K562 (cell line): Measurements from ENCODE around the gene CLDN1.

Experiments used
- NFE2L1 ChIP-seq: fragments of 450-650 bp; IDR thresholded peaks from 2 replicates; pipeline ENCODE4 v1.6.1; 2016; ENCODE audit warnings: missing genetic modification characterization, low read depth, mild to moderate bottlenecking, missing compliant biosample characterization, moderate library complexity, borderline replicate concordance
- ZNF212 ChIP-seq: fragments of 450-650 bp; formaldehyde crosslinking; IDR thresholded peaks from 2 replicates; pipeline ENCODE4 v1.4.0; 2020; ENCODE audit warnings: mild to moderate bottlenecking
- TF ChIP-seq, protein P1 (sequence below): fragments of 450-650 bp; IDR thresholded peaks from 2 replicates; pipeline ENCODE4 v1.6.1; 2017; ENCODE audit warnings: antibody characterized with exemption
- TF ChIP-seq, protein P2 (sequence below), 3 experiments: IDR thresholded peaks in 2 of 3; conservative IDR thresholded peaks in 1 of 3; 2 replicates each; pipeline ENCODE4 v1.5.1; 2011 to 2012; ENCODE audit warnings: low read length in 3 of 3, mild to moderate bottlenecking in 3 of 3, control low read depth in 2 of 3, improper control_type of control experiment in 1 of 3, inconsistent platforms in 1 of 3, low read depth in 1 of 3, mixed read lengths in 1 of 3, moderate library complexity in 1 of 3; ENCODE audit not compliant: insufficient read depth in 2 of 3

DNA sequence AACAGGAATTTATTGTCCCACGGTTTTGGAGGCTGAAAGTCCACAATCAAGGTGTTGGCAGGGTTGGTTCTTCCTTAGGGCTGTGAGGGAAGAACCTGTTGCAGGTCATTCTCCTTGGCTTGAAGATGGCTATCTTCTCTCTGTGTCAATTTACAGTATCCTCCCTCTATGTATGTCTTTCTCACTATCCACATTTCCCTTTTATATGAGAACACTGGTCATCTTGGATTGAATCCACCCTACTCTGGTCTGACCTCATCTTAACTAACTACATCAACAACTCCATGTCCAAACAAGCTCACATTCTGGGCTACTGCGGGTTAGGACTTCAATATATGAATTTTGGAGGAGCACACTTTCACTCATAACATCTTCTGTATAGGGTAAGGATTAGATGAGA lies 61.9 kb downstream of the CLDN1 start:
- no peak for TF ChIP-seq ZNF212 (CRISPR knock-in tag)
- TF ChIP-seq NFE2L1 (tag) = no peak
- TF ChIP-seq, protein P1, sequence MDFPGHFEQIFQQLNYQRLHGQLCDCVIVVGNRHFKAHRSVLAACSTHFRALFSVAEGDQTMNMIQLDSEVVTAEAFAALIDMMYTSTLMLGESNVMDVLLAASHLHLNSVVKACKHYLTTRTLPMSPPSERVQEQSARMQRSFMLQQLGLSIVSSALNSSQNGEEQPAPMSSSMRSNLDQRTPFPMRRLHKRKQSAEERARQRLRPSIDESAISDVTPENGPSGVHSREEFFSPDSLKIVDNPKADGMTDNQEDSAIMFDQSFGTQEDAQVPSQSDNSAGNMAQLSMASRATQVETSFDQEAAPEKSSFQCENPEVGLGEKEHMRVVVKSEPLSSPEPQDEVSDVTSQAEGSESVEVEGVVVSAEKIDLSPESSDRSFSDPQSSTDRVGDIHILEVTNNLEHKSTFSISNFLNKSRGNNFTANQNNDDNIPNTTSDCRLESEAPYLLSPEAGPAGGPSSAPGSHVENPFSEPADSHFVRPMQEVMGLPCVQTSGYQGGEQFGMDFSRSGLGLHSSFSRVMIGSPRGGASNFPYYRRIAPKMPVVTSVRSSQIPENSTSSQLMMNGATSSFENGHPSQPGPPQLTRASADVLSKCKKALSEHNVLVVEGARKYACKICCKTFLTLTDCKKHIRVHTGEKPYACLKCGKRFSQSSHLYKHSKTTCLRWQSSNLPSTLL = no peak
- TF ChIP-seq, protein P2, sequence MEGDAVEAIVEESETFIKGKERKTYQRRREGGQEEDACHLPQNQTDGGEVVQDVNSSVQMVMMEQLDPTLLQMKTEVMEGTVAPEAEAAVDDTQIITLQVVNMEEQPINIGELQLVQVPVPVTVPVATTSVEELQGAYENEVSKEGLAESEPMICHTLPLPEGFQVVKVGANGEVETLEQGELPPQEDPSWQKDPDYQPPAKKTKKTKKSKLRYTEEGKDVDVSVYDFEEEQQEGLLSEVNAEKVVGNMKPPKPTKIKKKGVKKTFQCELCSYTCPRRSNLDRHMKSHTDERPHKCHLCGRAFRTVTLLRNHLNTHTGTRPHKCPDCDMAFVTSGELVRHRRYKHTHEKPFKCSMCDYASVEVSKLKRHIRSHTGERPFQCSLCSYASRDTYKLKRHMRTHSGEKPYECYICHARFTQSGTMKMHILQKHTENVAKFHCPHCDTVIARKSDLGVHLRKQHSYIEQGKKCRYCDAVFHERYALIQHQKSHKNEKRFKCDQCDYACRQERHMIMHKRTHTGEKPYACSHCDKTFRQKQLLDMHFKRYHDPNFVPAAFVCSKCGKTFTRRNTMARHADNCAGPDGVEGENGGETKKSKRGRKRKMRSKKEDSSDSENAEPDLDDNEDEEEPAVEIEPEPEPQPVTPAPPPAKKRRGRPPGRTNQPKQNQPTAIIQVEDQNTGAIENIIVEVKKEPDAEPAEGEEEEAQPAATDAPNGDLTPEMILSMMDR (IDR thresholded peaks at IDR 0.05 in 2 of 3, conservative IDR thresholded peaks at IDR 0.05 in 1 of 3; ENCODE audit: insufficient read depth in 2 of 3, low read depth in 1 of 3, low read length in 3 of 3) = no peak
